GM12891 (cell line): Measurements from ENCODE around the gene BPIFB6.

ENCODE experiments used
- PAX5 ChIP-seq: IDR thresholded peaks from 2 replicates; pipeline ENCODE4 v1.6.1; 2011; ENCODE audit warnings: low read length, moderate library complexity, mild to moderate bottlenecking; ENCODE audit not compliant: insufficient read depth, severe bottlenecking
- POLR2A ChIP-seq: IDR thresholded peaks from 2 replicates; pipeline ENCODE4 v1.6.1; 2011; ENCODE audit warnings: low read depth, low read length, control low read depth
- POLR2AphosphoS5 ChIP-seq: IDR thresholded peaks from 2 replicates; pipeline ENCODE4 v1.6.1; 2011; ENCODE audit warnings: low read depth, low read length, control low read depth
- POU2F2 ChIP-seq: IDR thresholded peaks from 2 replicates; pipeline ENCODE4 v1.6.1; 2011; ENCODE audit warnings: low read depth, mild to moderate bottlenecking, control low read depth, low read length, moderate library complexity
- SPI1 ChIP-seq: IDR thresholded peaks from 2 replicates; pipeline ENCODE4 v1.6.1; 2011; ENCODE audit warnings: low read depth, low read length, control low read depth
- TAF1 ChIP-seq: IDR thresholded peaks from 2 replicates; pipeline ENCODE4 v1.6.1; 2011; ENCODE audit warnings: low read depth, low read length, control low read depth

- TF ChIP-seq POLR2AphosphoS5 (no peak), POLR2A (no peak), TAF1 (no peak), SPI1 (no peak), PAX5 (no peak), POU2F2 (no peak)
Measured at GRCh38 chr20:33072813-33073212, 41.4 kb downstream of the BPIFB6 start.
